Bone marrow (tissue), 2 donors: ENCODE results near the gene SCN5A.

Experiments used
- DNase-seq, 2 donors: peaks; one replicate each; lab custom pipeline; 2025; lab: John Stamatoyannopoulos, UW

Gene SCN5A

DNA sequence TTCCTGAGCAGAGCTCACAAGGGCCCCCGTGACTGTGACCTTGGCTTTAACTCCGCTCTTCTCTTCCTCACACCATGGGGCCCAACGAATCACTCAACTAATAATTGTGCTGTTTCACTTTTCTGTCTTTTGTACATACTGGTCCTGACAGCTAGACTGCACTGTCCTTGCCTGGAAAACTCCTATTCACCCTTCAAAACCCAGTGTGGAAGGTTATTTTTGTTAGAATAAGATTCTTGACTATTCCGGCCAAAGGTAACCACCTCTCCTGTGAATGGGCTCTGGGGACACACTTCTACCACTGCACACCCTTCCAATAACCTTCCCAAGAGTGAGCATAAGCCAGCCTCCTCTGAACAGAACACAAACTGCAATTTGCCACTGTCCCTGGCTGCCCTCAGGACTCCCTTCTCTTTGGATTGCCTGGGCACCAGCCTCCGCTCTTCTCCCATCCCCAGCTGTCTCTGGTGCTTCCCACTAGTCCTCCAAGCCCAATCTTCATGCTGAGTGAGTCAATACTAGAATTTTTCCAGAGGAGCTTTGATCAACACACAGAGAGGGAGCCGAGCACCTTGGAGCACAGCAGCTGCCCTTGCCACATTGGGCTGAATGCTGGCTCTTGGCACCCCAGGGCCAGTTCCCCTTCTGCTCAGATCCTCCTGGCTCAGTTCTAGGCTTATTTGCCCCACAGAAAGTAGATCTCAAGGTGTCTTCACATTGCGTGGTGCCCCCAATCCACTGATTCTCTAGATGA is 2.1 kb downstream of the SCN5A start:
- DNase-seq: no peak

DNA sequence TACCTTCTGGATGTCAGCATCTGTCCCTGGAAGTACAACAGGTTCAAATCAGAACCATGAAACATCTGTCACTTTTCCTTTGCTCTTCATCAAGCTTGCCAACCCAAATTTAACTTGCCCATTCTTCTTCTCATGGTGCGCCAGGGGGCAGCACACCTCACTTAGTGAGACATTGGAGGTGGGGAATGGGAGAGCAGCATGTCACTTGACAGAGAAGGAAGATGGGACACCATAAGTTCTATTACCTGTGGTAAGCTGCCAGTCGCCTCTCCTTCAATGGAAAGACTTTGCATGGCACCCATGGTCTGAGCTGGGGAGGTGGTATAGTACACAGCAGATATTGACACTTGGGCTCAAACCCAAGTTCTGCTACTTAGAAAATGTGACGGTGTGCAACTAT is 2.9 kb downstream of the SCN5A start:
- no peak for DNase-seq

DNA sequence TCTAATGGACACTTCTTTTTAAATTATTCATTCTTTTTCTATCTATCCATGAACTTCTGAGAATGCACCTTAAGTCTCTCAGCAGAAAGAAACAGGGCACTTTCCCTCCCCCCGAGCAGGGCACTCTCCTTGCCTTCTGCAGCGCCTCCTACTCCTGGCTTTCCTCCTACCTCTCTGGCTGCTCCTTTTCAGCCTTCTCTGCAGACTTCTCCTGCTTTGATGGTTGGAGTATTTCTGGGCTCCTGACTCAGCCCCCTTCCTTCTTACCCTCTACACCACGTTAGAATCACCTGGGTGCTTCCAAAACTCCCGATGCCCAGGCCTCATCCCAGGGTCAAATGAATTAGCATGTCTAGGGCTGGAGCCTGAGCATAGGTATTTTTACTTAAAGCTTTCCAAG is 3.4 kb downstream of the SCN5A start:
- no peak for DNase-seq

DNA sequence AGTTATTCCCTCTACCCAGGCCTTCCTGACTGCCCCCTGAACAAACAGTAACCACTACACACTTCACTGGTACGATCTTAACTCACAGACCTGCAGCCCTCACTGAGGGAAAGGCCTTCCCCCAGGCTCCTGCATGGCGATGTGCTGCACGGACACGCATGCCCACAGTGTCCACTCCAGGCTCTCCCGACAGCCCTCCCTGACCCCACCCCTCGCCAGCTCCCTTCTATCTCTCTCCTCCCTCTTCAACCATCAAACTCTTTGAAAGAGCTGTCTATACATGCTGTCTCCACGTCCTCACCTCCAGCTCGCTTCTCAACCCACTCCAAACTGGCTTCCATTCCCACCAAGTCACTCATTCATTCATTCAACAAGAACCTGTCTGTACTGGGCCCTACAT is 3.9 kb downstream of the SCN5A start:
- no peak for DNase-seq

DNA sequence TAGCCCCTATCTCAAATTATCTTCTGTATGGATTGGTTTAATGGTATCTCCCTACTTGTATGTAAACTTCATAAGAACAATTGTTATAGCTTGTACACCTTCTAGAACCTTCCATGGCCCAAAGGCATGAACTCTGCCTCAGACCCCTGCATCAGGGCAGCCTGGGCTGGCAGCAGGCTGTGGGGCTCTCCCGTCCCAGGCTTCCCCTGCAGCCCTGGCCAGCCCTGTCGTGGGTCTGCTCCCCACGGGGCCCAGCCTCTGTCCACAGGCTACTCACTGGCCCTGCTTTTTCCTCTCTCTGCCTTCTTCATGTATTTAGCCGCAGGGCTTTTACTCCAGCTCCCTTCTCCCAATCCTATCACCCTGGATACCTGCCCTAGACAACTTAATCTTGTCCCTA is 4.4 kb downstream of the SCN5A start:
- no peak for DNase-seq

DNA sequence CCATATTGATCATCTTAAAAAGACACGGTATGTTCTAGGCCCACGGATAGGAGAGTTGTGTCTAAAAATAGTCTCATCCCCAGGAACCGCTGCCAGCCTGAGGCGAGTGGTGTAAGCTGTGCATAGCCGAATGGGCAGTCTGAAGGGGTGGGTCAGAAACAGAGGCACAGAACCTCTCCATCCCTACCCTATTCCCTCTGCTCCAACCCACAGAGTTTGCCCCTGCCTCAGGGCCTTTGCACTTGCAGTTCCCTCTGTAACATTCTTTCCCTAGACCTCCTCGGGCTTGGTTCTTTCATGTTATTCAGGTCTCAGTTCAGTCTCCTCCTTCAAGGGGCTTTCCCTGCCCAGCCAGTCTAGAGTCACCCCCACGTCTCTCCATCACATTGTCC is 4.8 kb downstream of the SCN5A start:
- DNase-seq: no peak

DNA sequence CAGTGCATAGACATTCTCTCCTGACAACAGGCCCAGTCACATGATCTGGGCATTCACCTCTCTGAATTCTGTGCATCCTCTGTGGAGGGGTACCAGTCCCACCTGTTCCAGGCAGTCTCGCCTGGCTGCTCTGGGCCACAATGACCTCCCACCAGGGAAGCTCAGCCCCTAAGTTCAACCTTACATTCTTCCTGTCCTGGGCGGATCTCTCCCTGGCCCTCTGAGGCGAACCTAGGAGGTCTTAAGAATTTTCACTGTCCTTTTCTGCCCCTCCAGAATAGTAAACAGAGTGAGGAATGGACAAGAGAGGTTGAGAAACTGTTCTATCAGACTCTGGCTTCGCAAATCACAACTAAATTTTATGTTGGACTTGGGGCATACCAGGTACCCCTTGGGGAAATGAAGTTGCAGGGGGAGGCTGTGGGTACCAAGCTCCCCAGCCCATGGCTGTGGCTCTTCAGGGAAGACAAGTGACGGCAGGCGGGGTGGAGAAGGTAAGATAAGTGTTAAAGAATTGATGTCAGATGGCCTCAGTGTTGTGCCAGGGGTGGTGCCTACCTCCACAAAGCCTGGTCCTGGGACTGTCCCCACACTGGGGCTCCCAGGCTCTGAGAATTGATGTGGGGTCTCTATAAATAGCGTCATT is 5.3 kb downstream of the SCN5A start:
- DNase-seq: no peak

DNA sequence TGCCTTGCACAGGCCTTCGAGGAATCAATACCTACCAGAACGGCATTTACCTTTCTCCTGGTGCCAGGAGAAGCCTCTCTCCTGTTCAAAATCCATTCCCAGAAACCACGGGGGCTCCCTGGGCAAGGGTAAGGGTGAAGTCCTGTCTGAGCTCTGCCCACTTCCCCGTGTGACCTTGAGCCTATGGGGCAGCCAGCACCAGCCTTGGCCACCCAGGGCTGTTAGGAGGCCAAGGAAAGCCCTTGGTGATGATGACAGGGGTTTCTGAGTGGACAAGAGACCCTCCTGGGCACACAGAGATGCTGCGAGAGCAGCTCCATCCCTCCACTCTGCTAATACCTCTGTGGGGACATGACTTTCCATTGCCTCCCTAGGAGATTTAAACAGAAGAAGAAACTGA is 5.9 kb downstream of the SCN5A start:
- DNase-seq: no peak

DNA sequence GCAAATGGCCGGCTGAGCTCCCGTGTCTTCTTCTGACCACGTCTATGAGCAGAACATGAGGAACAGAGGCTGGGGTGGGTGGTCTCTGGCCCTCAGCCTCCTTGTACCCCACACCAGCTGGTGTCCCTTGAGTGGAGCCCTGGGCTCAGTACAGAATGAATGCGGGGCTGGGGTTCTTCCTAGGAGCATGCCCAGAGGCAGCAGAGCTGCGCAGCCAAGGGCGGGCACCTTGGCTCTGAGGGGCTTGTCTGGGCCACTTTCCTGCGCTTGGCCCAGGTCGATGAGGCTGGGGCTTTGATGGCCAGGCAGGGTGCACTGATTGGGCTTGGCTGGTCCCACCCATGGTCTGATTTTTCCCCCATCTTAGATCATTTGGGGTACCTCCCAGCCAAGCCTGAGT is 6.4 kb downstream of the SCN5A start:
- DNase-seq: no peak

DNA sequence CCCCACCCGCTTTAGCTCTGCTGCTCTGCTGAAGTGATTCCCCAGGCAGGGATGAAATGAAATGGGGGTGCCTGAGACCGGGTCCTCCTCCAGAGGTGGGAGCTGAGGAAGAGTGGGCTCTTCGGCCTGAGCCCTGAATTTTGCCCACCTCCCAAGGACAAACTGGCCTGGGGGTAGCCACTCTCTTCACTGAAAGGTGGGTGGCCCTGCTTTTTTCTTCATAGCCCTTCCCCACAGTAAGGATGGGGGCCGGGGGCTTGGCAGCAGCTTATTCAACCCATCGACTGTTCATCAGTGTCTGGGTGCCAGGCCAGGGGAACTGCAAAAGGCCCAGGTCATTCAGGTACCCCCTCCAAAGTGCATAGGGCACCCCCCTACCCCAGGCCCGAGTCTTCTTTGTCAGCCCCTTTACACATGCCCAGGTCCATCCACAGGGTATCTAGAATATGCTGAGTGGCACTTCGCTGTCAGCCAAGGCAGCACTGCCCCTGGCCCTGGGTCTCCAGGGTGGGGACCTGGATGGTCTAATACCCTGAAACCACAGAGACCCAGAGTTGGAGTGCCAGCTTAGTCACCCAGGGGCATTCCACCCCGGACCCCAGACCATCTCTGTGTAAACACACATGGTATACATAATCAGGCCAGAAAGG is 7.9 kb downstream of the SCN5A start:
- DNase-seq: no peak

DNA sequence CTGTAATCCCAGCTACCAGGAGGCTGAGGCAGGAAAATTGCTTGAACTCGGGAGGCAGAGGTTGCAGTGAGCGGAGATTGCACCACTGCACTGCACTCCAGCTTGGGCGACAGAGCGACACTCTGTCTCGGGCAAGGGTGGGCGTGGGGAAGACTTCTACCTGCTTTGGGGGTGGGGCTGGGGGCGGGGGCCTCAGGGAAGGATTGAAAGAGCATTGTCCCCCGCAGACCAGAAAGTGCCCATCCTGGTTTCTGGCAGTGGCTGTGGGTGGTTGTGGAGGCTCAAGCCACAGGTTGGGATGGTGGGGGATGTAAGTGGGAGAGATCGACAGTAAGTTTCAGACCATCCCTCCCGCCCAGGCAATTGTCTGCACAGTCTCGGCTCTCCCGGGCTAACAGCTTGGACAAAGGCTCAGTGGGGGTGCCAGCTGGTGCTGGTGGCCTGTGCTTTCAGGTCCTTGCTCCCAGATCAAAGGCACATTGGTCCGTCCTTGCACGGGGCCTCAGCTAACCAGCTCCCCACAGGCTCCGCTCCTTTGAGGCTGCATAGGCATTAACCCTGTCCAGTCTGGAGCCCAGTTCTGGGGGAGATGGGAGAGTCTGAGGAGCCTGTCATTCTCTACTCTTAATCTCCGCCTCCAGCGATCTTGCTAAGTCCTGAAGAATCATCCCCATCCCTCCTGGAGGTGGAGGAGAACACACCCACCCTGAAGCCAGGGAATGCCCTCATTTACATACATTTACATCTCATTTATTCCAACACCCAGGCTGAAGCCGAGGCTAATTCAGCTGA is 8.6 kb downstream of the SCN5A start:
- no peak for DNase-seq

DNA sequence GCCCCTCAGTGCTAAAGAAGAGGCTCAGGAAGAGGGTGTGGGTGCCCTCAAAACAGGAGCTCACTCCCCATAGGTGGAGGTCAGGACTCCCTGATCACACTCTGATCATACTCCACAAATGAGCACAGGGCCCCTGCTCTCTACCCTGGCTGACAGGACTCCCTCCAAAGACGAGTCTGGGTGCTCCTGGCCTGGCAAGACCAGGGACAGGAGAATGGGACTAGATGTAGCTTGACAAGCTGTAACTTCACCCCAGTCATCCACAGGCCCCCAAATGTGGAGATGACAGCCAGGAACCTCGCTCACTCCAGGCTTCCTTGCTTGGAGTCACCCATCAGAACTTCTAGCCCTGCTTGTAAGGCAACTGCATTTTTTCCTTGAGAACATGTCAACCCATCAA is 11.1 kb downstream of the SCN5A start:
- no peak for DNase-seq

DNA sequence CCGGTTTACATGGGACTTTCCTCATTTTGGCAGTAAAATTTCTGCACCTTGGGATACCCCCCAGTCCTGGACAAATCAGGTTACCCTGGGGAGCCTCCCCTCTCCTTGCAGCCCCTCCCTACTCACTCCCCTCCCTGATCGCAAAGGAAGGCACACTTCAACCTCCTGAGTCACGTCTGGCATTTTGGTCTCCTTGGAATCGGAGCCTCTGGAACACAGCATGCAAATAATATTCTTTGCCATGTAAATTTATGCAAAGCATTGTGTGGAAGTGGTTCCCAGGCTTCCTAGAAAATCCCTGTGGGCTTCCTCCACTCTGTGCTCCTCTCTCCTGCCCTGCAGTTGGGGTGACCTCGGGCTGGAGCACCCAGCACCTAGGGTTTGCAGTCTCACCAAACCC is 11.6 kb downstream of the SCN5A start:
- no peak for DNase-seq

DNA sequence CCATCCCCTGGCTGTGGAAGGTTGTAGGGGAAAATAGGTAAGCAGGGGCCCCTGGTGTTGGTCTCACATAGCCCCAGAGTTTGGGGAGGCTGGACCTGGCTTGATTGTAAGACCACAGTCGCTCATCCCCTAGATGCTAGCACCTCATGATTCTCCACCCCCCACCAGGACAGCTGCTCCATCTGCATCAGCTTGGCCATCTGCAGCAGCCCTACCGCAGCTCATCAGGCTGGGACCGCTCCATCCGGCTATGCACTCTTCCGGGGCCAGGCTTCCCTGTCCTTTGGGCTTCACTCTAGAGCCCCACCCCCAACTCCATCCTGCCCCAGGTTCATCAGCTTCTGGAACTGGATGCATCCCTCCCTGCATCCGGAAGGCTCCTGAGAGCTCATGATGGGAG is 12.6 kb downstream of the SCN5A start:
- no peak for DNase-seq

DNA sequence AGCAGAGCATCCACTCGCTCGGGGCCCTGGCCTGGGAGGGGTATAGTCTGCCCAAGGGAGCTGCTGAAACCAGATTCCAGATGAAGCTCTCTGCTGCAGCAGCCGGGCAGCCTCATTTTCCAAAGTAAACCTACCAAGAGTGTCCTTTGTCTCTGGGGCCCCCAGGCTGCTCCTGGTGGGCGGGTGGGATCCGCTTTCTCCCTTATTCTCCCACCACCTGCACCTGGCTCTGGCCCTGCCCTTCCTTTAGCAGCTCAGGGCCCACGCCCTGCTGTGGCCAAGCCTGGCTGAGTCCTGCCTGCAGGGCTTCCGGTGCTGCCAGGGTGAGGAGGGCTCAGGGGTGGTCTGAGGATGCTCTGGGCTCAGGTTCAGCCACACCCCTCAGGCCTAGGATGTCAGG is 13.0 kb downstream of the SCN5A start:
- no peak for DNase-seq

DNA sequence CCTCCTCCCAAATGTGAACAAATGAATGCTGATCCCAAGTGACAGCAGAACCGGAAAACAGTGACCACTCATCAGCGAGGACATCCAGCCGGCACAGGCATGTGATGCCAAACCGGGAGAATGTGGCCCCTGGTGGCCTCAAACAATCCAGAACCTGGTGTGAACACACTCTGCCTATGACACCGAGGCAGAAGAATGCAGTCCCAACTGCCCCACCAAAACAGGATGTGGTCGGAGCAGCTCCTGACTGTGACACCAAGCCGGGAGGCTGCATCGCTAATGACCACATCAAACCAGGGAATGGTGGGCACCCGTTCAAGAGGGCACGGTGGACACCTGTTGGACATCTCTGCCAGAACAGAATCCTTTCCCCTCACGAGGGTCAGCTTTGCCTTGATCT is 15.4 kb downstream of the SCN5A start:
- DNase-seq: no peak

DNA sequence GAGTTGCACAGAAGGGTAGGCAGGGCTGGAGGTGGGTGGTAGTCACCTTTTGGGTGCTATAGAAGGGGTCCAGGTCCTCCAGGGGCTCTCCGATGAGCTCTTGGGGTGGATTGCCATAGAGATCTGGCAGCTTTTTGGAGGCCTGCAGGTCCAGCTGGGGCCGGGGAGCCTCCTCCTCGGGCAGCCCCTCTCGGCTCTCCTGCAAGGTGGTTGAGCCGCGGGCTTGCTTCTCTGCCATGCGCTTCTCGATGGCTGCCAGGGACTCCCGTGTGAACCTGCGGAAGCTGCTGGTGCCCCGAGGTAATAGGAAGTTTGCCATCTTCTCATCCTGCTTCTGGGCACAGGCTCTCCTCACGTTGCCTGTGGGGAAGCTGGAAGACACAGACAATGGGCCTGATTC is 16.5 kb downstream of the SCN5A start:
- DNase-seq: no peak

DNA sequence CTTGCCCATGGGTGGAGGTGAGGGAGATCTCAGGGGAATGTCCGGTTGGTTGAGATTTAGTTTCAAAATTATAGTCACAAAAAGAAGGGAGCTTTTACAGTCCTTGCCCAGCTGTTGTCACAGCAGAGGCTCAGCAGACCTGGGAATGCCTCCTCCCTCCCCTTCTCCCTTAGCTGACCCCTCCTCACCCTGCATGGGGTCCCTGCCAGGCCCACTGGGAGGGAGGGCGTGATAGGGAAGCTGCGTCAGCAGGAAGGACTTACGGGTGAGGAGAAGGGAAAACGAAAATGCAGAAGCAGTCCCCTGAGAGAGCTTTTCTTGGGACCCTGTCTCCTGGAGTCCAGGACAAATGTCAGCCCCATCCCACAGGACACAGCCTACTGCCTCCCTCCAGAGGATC is 18.9 kb downstream of the SCN5A start:
- no peak for DNase-seq

DNA sequence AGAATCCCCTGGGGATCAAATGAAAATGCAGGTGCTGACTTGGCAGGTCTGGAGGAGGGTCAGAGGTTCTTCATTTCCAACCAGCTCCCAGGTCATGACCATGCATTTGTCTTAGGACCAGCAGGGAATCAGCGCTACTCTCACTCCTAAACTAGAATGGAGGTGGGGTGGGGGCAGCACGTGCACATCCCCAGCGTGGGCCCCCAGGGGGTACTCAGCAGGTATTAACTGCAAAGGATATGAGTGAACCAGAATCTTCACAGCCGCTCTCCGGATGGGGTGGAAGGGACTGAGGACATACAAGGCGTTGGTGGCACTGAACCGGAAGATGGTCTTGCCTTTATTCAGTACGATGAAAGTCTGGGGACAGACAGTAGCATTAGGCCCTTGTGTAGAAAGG is 19.4 kb downstream of the SCN5A start:
- no peak for DNase-seq

DNA sequence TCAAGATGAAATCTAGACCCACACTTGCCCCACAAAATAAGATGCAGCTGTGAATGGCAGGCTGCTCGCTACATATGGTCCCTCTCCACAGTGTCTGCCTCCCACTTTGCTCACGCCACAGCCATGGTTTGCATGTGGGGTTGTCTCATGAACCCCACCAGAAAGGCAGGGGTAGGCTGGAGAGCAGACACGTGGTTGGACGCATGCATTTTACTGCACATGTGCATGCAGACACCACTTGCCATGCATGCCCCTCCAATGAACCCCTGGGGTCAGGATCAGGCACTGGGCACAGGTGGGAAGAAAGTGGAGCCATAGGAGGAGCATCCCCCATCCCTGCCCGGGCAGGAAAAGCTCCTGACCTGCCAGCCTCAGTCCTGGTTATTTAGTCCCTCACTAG is 20.7 kb downstream of the SCN5A start:
- no peak for DNase-seq

DNA sequence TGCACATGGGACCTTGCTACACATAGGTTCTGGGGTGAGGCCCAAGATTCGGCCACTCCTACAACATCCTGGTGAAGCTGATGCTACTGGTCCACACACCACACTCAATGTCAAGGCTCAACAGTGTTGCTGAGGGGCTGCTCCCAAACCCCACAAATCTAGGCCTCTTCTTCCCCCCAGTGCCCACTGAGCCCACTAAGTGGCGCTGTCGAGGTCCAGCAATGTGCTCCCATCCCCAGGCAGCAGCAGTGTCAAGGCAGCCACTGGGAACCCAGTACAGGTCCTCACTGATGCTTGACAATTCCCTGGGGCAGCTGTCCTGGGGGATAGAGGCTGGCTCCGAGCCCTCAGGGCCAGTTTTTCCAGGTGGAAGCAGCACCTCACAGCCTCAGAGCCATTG is 21.5 kb downstream of the SCN5A start:
- no peak for DNase-seq

DNA sequence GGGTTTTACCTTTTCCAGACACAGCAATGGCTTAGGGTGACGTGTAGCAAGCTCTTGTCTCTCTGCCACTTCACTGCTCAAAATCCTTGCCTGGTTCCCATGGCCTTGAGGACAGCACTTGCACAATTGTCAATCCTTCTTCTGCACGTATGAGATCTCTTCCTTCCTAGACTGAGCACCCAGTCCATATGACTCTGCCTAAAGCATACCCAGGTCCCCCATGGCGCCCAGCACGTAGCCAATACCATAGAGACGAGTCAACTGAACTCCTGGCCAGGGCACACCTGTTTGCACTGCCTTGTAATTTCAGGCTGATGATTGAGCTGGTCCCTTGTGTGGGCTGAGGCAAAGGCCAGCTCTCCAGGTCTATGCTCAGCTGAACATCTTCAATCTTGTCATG is 23.3 kb downstream of the SCN5A start:
- DNase-seq: no peak

DNA sequence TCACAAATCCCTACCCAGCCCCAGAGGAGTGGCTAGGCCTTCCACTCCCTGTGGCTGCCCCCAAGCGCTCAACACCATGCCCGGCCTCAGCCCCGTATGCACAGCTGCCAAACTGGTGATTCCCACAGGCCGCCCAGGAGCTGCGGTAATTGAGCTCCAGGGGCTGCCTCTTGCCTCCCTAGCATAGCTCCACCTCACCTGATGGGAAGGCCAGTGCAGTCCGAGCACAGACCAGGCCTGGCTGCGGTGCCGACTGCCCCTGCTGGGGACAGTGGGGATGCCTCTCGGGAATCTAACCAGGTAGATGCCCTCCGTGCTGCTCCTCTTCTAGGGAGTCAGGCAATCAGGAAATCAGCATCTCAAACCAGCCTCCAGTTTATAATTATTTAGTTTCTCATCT is 25.9 kb downstream of the SCN5A start:
- DNase-seq: no peak
